Measurements from ENCODE around the gene HOXA9.

- no peak for TF ChIP-seq CTCF (IDR thresholded peaks at IDR 0.05; ENCODE audit: insufficient read depth, low read depth, low read length)
- no peak for TF ChIP-seq EZH2 (IDR thresholded peaks at IDR 0.05; ENCODE audit: insufficient read depth, low read length)
Observed at GRCh38 chr7:27162561-27163287, 2.6 kb downstream of the HOXA9 start.

Measured in astrocyte (in vitro differentiated cells and primary cell).